PC-3 (cell line): ENCODE data around the gene KLHL25. TPM values are rescaled to one million over a fixed set of nuclear protein-coding genes. Genes with fewer than 3 reads are reported as not detected.

Source experiments
- ATAC-seq: fragments of 200-7000 bp; cut with Tn5 transposase; 2 replicates; pipeline ENCODE4 v1.9.1; 2020; ENCODE audit warnings: mild to moderate bottlenecking, moderate library complexity
- BruUV-seq: library from RNA; stranded (reverse); fragments of 400-500 nt; replicated peaks from 2 replicates; lab custom pipeline; 2021; lab: Mats Ljungman, UMichigan
- CTCF ChIA-PET: fragments of 300-600 bp; sonication (Branson Sonifier 250); formaldehyde crosslinking; loops from one replicate; lab custom pipeline; 2022; ENCODE audit warnings: antibody characterized with exemption; lab: Charles Lee
- POLR2A ChIA-PET: fragments of 300-600 bp; sonication (Branson Sonifier 250); formaldehyde crosslinking; loops from one replicate; lab custom pipeline; 2022; ENCODE audit warnings: antibody characterized with exemption; ENCODE audit not compliant: unreplicated experiment; lab: Charles Lee
- DNase-seq: peaks from one replicate; pipeline ENCODE4 v3.0.0-alpha.2; 2015
- H2AFZ ChIP-seq: fragments of 300-600 bp; sonication (generic); 2 replicates; pipeline ENCODE4 v1.6.0; 2016; ENCODE audit warnings: antibody characterized with exemption, low read length
- H3F3A ChIP-seq: fragments of 300-600 bp; sonication (generic); one replicate; pipeline ENCODE4 v1.6.0; 2017; ENCODE audit warnings: antibody characterized with exemption, low read length, control low read depth, mild to moderate bottlenecking; ENCODE audit not compliant: unreplicated experiment
- H3K27ac ChIP-seq: fragments of 300-600 bp; sonication (generic); 2 replicates; pipeline ENCODE4 v1.5.1; 2016; ENCODE audit warnings: mild to moderate bottlenecking, low read length
- H3K27me3 ChIP-seq: fragments of 300-600 bp; sonication (generic); 2 replicates; pipeline ENCODE4 v1.6.1; 2016; ENCODE audit warnings: low read length, mixed read lengths
- H3K36me3 ChIP-seq: fragments of 300-600 bp; sonication (generic); 2 replicates; pipeline ENCODE4 v1.6.1; 2016; ENCODE audit warnings: low read depth, mixed run types, low read length, mixed read lengths
- H3K4me1 ChIP-seq: fragments of 300-600 bp; sonication (generic); 2 replicates; pipeline ENCODE4 v1.5.1; 2016; ENCODE audit warnings: low read length; ENCODE audit not compliant: insufficient read depth
- H3K4me2 ChIP-seq: fragments of 300-600 bp; sonication (generic); 2 replicates; pipeline ENCODE4 v1.6.0; 2016; ENCODE audit warnings: low read length
- H3K4me3 ChIP-seq: fragments of 300-600 bp; sonication (generic); 2 replicates; pipeline ENCODE4 v1.5.1; 2016; ENCODE audit warnings: mild to moderate bottlenecking, low read length, mixed read lengths
- H3K79me2 ChIP-seq: fragments of 300-600 bp; sonication (generic); 2 replicates; pipeline ENCODE4 v1.6.1; 2017; ENCODE audit warnings: low read length, mixed read lengths
- H3K9ac ChIP-seq: fragments of 300-600 bp; sonication (generic); 2 replicates; pipeline ENCODE4 v1.6.0; 2016; ENCODE audit warnings: mild to moderate bottlenecking, low read length
- H3K9me2 ChIP-seq: fragments of 300-600 bp; sonication (generic); replicated peaks from 2 replicates; pipeline ENCODE4 v1.6.1; 2016; ENCODE audit warnings: mixed run types, low read length, mixed read lengths
- H3K9me3 ChIP-seq: fragments of 300-600 bp; sonication (generic); 2 replicates; pipeline ENCODE4 v1.6.1; 2016; ENCODE audit warnings: low read length, mixed read lengths
- H4K20me1 ChIP-seq: fragments of 300-600 bp; sonication (generic); 2 replicates; pipeline ENCODE4 v1.6.1; 2016; ENCODE audit warnings: low read length, mixed read lengths
- CTCF ChIP-seq: fragments of 300-600 bp; sonication (generic); conservative IDR thresholded peaks from 2 replicates; pipeline ENCODE4 v1.5.1; 2017; ENCODE audit warnings: antibody characterized with exemption, low read depth, mild to moderate bottlenecking, low read length
- EZH2 ChIP-seq: fragments of 300-600 bp; sonication (generic); IDR thresholded peaks from one replicate; pipeline ENCODE4 v1.6.1; 2017; ENCODE audit warnings: antibody characterized with exemption, mild to moderate bottlenecking, low read length; ENCODE audit not compliant: unreplicated experiment
- EZH2phosphoT487 ChIP-seq: fragments of 300-600 bp; sonication (generic); IDR thresholded peaks from 2 replicates; pipeline ENCODE4 v1.6.1; 2018; ENCODE audit warnings: mild to moderate bottlenecking, antibody characterized with exemption, low read length, borderline replicate concordance
- intact Hi-C: fragments of 100-400 bp; cut with micrococcal nuclease; formaldehyde crosslinking; loops from 2 replicates; pipeline ENCODE4 v1.9.0; 2023
- total RNA-seq: library from RNA; depleted of rRNA; stranded (reverse); fragments of >200 nt; gene quantifications from 2 replicates; pipeline ENCODE4 v1.2.3, GENCODE V29; 2014

KLHL25 gene
- total RNA-seq, 1 experiment from 2014 or later = 7.2 TPM

GRCh38 chr15:85749261-85750151, 45.2 kb downstream of the KLHL25 start:
- Histone ChIP-seq H3K4me2 (no peak overlapping the region), H3K4me1 (no peaks in the 10 kb centered on the region), H3K36me3 (peaks cover 6% of the 10 kb centered on the region), H3F3A (no peaks in the 10 kb centered on the region), H2AFZ (no peak overlapping the region), H3K9me3 (no peaks in the 10 kb centered on the region), H4K20me1 (no peaks in the 10 kb centered on the region), H3K4me3 (no peak overlapping the region), H3K27me3 (no peaks in the 10 kb centered on the region), H3K27ac (no peak overlapping the region), H3K9me2 (no peaks in the 10 kb centered on the region), H3K79me2 (no peaks in the 10 kb centered on the region), H3K9ac (no peak overlapping the region)
- ATAC-seq (no peak), DNase-seq (no peak)
- intact Hi-C loops = no loop called here
- ChIA-PET CTCF (no interaction called here), POLR2A (no interaction called here)
- BruUV-seq = no TSS peak
- no peak for TF ChIP-seq EZH2
- no peak for TF ChIP-seq CTCF
- no peak for TF ChIP-seq EZH2phosphoT487

GRCh38 chr15:85748729-85749128, 46.0 kb downstream of the KLHL25 start:
- Histone ChIP-seq H3K27ac (no peak overlapping the region), H3F3A (no peaks in the 10 kb centered on the region), H3K4me1 (no peaks in the 10 kb centered on the region), H3K4me3 (no peak overlapping the region), H2AFZ (no peak overlapping the region), H3K27me3 (no peaks in the 10 kb centered on the region), H3K36me3 (peaks cover 6% of the 10 kb centered on the region), H3K9me3 (no peaks in the 10 kb centered on the region), H3K9ac (no peak overlapping the region), H4K20me1 (no peaks in the 10 kb centered on the region), H3K4me2 (no peak overlapping the region), H3K9me2 (no peaks in the 10 kb centered on the region), H3K79me2 (no peaks in the 10 kb centered on the region)
- DNase-seq (no peak), ATAC-seq (no peak)
- TF ChIP-seq EZH2phosphoT487 (no peak), CTCF (no peak; the same call in 1 of the 2 replicates), EZH2 (no peak)
- BruUV-seq = no TSS peak
- intact Hi-C loops = no loop called here
- POLR2A ChIA-PET = no interaction called here
- CTCF ChIA-PET = no interaction called here

- Histone ChIP-seq H4K20me1 (no peaks in the 10 kb centered on the region), H3K4me2 (no peak overlapping the region), H3K36me3 (peaks cover 6% of the 10 kb centered on the region), H3K9ac (no peak overlapping the region), H2AFZ (no peak overlapping the region), H3K79me2 (no peaks in the 10 kb centered on the region), H3K4me1 (no peaks in the 10 kb centered on the region), H3K4me3 (no peak overlapping the region), H3K9me3 (no peaks in the 10 kb centered on the region), H3K9me2 (no peaks in the 10 kb centered on the region), H3F3A (no peaks in the 10 kb centered on the region), H3K27me3 (no peaks in the 10 kb centered on the region), H3K27ac (no peak overlapping the region)
- BruUV-seq = no TSS peak
- no peak for ATAC-seq
- intact Hi-C loops = no loop called here
- TF ChIP-seq CTCF = no peak
- no peak for TF ChIP-seq EZH2
- TF ChIP-seq EZH2phosphoT487 = no peak
- DNase-seq = no peak
- CTCF ChIA-PET = no interaction called here
- POLR2A ChIA-PET = no interaction called here
These were observed 46.5 kb downstream of the KLHL25 start for GRCh38 chr15:85748176-85748575.
